Activated CD8-positive, alpha-beta memory T cell treated with anti-CD3 and anti-CD28 coated beads for 4 hours (primary cell): ENCODE data around the gene FFAR3.

Source experiments
- DNase-seq, 2 donors: peaks; one replicate each; pipeline ENCODE4 v3.0.0-alpha.2; 2020; ENCODE audit warnings: low read depth in 2 of 2

FFAR3 gene

GRCh38 chr19:35403116-35403760 lies 45.0 kb downstream of the FFAR3 start:
- DNase-seq = no peak

GRCh38 chr19:35404879-35405622 lies 46.8 kb downstream of the FFAR3 start:
- no peak for DNase-seq

- DNase-seq = no peak
These were observed 49.4 kb downstream of the FFAR3 start for GRCh38 chr19:35407619-35408018.

GRCh38 chr19:35408284-35409171 lies 50.3 kb downstream of the FFAR3 start:
- DNase-seq = no peak

- DNase-seq = no peak
These were observed 50.9 kb downstream of the FFAR3 start for GRCh38 chr19:35409191-35409590.
